Right lobe of liver (tissue), 6 donors: ENCODE data around the gene PPARG. TPM values are rescaled to one million over a fixed set of nuclear protein-coding genes. Genes with fewer than 3 reads are reported as not detected.
A peak's percentile ranks its signal among the peaks of the same experiment; 100 is the strongest.

Experiments
- ATAC-seq, 4 donors: fragments of 200-7000 bp; cut with Tn5 transposase; one replicate each; pipeline ENCODE4 v1.9.1; 2020; ENCODE audit warnings: mild to moderate bottlenecking in 4 of 4, moderate library complexity in 4 of 4
- DNase-seq, 3 donors: peaks; one replicate each; pipeline ENCODE4 v3.0.0-alpha.2; 2020
- H3K27ac ChIP-seq, 3 donors: fragments of 200-600 bp; one replicate each; pipeline ENCODE4 v1.8.0; 2022
- H3K27me3 ChIP-seq, 2 donors: fragments of 200-600 bp; one replicate each; pipeline ENCODE4 v1.8.0; 2022
- H3K36me3 ChIP-seq, 4 donors: fragments of 200-600 bp; sonication (generic) in 1 of 4; one replicate each; pipeline versions ENCODE4 v1.5.1 to v1.8.0; 2017 to 2022; ENCODE audit warnings: control low read depth in 1 of 4
- H3K4me1 ChIP-seq, 4 donors: fragments of 200-600 bp; sonication (generic) in 1 of 4; one replicate each; pipeline versions ENCODE4 v1.5.1 to v1.8.0; 2017 to 2022; ENCODE audit warnings: control low read depth in 1 of 4
- H3K4me3 ChIP-seq, 3 donors: fragments of 200-600 bp; one replicate each; pipeline ENCODE4 v1.8.0; 2022
- H3K9me3 ChIP-seq, 4 donors: fragments of 200-600 bp; sonication (generic) in 1 of 4; one replicate each; pipeline versions ENCODE4 v1.5.1 to v1.8.0; 2017 to 2022; ENCODE audit warnings: control low read depth in 1 of 4
- POLR2A ChIP-seq: fragments of 450-650 bp; IDR thresholded peaks from one replicate; pipeline ENCODE4 v1.6.1; 2017; ENCODE audit warnings: antibody characterized with exemption, mild to moderate bottlenecking
- WGBS: methylation state at CpG from one replicate; pipeline ENCODE4 v1.1.6; 2018; ENCODE audit warnings: low coverage, low lambda C conversion rate; ENCODE audit not compliant: insufficient coverage; ENCODE audit errors: missing lambda C conversion rate; 5-methylcytosine and 5-hydroxymethylcytosine counted together
- intact Hi-C, 2 donors: fragments of 100-400 bp; cut with DNase I; formaldehyde crosslinking; loops; one replicate each; pipeline versions ENCODE4 v1.11.2 to v1.14.1; 2022
- total RNA-seq, 6 experiments: library from RNA; depleted of rRNA in 2 of 6; stranded (reverse); fragments of >200 nt in 2 of 6; fragmentation: NEBNext Ultra II Directional in 3 of 6; extraction: Animal tissue kit (Norgen Biotek cat#: 25700) in 3 of 6; gene quantifications; one replicate each; pipeline versions ENCODE4 v1.1.0 to v1.2.4, GENCODE V29; 2016 to 2023
- TF ChIP-seq, protein P1 (sequence below), 4 donors: fragments of 200-600 bp in 3 of 4; fragments of 450-650 bp in 1 of 4; IDR thresholded peaks; one replicate each; pipeline versions ENCODE4 v1.5.1 to v1.8.0; 2016 to 2022; ENCODE audit warnings: antibody characterized with exemption in 4 of 4, mild to moderate bottlenecking in 2 of 4
- donor health status: DM: no; HTN: yes; CAD: no.
- donor health status: DM: no; HTN: no; CAD: no.
- donor health status: DM: no; HTN: no; CAD: no.
- donor health status: DM: no; HTN: yes; CAD: no.
- donor health status: DM: no; HTN: yes; CAD: no.

PPARG gene
- total RNA-seq, 6 experiments from 2014 or later: 4.9 to 15.8 (median 10.8) TPM

DNA sequence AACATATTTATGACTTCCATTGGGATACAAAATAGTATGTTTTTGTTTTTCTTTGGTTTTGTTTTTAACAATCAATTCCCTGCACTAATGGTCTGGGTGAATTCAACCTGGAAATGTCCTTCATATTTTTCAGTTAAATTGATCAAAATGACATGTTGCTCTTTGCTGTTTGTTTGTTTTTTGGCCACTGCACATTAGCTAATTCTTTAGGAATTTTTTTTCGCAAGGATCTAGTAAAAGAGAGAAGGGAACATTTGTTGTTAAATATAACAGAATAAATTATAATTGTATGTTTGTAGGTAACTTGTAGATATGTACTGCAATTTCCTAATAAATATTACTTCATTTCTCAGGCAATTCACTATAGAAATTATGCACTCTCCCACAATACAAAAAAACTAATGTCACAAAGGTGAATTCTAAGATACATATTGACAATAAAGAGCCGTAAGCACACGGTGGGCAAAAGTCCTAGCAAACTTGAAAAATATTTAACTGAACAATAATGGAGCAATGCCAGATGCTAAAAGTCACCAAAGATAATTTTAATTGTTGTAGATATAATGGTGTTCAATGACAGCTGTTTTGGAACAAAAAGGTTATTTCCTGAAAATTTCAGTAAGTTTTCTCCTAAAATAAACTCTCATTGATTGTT lies 21.4 kb upstream of the PPARG start:
- H3K9me3 ChIP-seq: no peaks in the 10 kb centered on the region
- no peaks in the 10 kb centered on the region for H3K36me3 ChIP-seq
- peak in 1 of 4 donors; percentile 70 for ATAC-seq
- peaks cover 0 to 4% (median 0%) of the 10 kb centered on the region in 4 donors for H3K4me1 ChIP-seq
- intact Hi-C loops: no loop called here
- no peak for DNase-seq
- TF ChIP-seq, protein P1, sequence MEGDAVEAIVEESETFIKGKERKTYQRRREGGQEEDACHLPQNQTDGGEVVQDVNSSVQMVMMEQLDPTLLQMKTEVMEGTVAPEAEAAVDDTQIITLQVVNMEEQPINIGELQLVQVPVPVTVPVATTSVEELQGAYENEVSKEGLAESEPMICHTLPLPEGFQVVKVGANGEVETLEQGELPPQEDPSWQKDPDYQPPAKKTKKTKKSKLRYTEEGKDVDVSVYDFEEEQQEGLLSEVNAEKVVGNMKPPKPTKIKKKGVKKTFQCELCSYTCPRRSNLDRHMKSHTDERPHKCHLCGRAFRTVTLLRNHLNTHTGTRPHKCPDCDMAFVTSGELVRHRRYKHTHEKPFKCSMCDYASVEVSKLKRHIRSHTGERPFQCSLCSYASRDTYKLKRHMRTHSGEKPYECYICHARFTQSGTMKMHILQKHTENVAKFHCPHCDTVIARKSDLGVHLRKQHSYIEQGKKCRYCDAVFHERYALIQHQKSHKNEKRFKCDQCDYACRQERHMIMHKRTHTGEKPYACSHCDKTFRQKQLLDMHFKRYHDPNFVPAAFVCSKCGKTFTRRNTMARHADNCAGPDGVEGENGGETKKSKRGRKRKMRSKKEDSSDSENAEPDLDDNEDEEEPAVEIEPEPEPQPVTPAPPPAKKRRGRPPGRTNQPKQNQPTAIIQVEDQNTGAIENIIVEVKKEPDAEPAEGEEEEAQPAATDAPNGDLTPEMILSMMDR (IDR thresholded peaks at IDR 0.05): no peak
- TF ChIP-seq POLR2A: no peak
- H3K27ac ChIP-seq: no peak overlapping the region
- 17% methylated on average over 3 of the region's 3 CpGs for WGBS
- no peak overlapping the region for H3K4me3 ChIP-seq
- no peaks in the 10 kb centered on the region for H3K27me3 ChIP-seq

- DNase-seq (no peak), ATAC-seq (peak in 1 of 4 donors; percentile 55)
- TF ChIP-seq, protein P1 (IDR thresholded peaks at IDR 0.05): no peak
- TF ChIP-seq POLR2A: no peak
- H3K4me3 ChIP-seq: no peak overlapping the region
- no peaks in the 10 kb centered on the region for H3K27me3 ChIP-seq
- intact Hi-C loops: no loop called here
- WGBS: 47% methylated on average over 3 of the region's 3 CpGs
- H3K27ac ChIP-seq: no peak overlapping the region
- H3K4me1 ChIP-seq: peaks cover 0 to 4% (median 0%) of the 10 kb centered on the region in 4 donors
- H3K9me3 ChIP-seq: no peaks in the 10 kb centered on the region
- no peaks in the 10 kb centered on the region for H3K36me3 ChIP-seq
Observed at GRCh38 chr3:12268049-12268735, 20.7 kb upstream of the PPARG start.

- ATAC-seq: no peak
- Histone ChIP-seq H3K36me3 (no peaks in the 10 kb centered on the region), H3K9me3 (no peaks in the 10 kb centered on the region), H3K4me3 (no peak overlapping the region), H3K27me3 (no peaks in the 10 kb centered on the region), H3K27ac (no peak overlapping the region), H3K4me1 (peaks cover 0 to 4% (median 0%) of the 10 kb centered on the region in 4 donors)
- TF ChIP-seq POLR2A: no peak
- TF ChIP-seq, protein P1 (IDR thresholded peaks at IDR 0.05): no peak
- intact Hi-C loops: no loop called here
- 79% methylated on average over 5 of the region's 5 CpGs for WGBS
- no peak for DNase-seq
Observed at GRCh38 chr3:12270976-12271375, 17.9 kb upstream of the PPARG start.

DNA sequence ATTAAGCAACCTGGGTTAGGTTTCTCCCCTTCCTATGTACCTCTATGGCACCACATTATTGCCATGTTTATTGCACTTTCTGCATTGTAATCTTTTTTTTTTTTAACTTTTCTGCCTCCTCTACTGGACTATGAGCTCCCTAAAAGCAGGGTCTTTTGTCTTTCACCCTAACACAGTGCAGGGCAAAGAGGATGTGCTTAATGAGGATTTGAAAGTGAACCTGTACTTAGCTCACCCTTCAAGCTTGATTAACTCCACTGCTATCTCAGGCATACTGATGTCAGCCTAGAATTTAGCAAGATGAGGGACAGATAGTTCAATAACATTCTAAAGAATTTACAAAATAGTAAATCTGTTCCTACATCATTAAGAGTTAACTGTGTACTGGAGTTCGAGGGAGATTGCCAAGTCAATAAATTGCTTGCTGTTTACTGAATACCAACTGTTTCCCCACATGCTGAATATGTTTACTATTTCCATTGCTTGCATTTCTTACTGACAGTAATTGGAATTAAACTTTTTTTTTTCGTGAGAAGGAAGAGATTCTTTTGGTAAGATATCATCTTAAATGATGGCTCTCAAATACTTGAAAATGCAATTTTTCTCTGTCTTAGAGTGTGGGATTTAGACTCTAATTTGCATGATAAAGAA lies 15.7 kb upstream of the PPARG start:
- ATAC-seq: no peak
- intact Hi-C loops: no loop called here
- TF ChIP-seq, protein P1 (IDR thresholded peaks at IDR 0.05): no peak
- TF ChIP-seq POLR2A: no peak
- no peaks in the 10 kb centered on the region for H3K27me3 ChIP-seq
- H3K4me1 ChIP-seq: no peaks in the 10 kb centered on the region
- no peaks in the 10 kb centered on the region for H3K36me3 ChIP-seq
- no peak overlapping the region for H3K27ac ChIP-seq
- H3K4me3 ChIP-seq: no peak overlapping the region
- DNase-seq: no peak
- H3K9me3 ChIP-seq: no peaks in the 10 kb centered on the region
- WGBS: 46% methylated on average over 2 of the region's 2 CpGs
